Suprapubic skin (tissue), 3 donors: Measurements from ENCODE around the gene KLRG1.

Source experiments
- EP300 ChIP-seq: sonication (generic); formaldehyde crosslinking; IDR thresholded peaks from one replicate; pipeline ENCODE4 v1.6.1; 2017; ENCODE audit warnings: antibody characterized with exemption
- POLR2A ChIP-seq, 2 donors: fragments of 450-650 bp; IDR thresholded peaks; one replicate each; pipeline ENCODE4 v1.6.1; 2017; ENCODE audit warnings: antibody characterized with exemption in 2 of 2, mild to moderate bottlenecking in 2 of 2, moderate library complexity in 2 of 2
- TF ChIP-seq, protein P1 (sequence below), 2 donors: fragments of 200-600 bp in 1 of 2; fragments of 450-650 bp in 1 of 2; sonication (generic) in 1 of 2; IDR thresholded peaks; one replicate each; pipeline ENCODE4 v1.5.1; 2016 to 2019; ENCODE audit warnings: antibody characterized with exemption in 2 of 2, mild to moderate bottlenecking in 1 of 2, moderate library complexity in 1 of 2

DNA sequence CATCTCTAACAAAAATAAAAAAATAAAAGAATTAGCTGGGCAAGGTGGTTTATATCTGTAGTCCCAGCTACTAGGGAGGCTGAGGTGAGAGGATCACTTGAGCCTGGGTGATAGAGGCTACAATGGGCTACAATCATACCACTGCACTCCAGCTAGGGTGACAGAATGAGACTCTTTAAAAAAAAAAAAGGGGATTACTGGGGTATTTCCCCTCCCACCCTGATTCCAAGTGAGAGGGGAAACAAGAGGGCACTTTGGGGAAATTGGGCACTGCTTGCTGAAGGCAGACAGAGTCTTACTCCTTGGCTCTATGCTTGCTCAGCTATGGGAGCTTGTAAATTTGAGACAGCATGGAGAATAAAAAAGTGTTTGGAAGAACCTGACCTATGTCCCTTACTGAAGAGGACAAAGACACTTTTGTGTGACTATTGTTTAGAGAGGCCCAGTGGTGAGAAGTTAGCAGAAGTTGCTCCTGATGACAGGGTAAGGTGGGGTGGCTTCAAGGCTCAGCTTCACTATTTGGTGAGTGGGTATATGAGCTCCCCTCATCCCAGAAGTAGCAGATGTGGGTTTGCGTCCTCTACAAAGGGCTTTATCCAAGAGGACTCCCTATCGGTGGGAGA lies 44.0 kb downstream of the KLRG1 start:
- TF ChIP-seq EP300 (no peak), POLR2A (IDR thresholded peaks at IDR 0.05) (no peak)
- TF ChIP-seq, protein P1, sequence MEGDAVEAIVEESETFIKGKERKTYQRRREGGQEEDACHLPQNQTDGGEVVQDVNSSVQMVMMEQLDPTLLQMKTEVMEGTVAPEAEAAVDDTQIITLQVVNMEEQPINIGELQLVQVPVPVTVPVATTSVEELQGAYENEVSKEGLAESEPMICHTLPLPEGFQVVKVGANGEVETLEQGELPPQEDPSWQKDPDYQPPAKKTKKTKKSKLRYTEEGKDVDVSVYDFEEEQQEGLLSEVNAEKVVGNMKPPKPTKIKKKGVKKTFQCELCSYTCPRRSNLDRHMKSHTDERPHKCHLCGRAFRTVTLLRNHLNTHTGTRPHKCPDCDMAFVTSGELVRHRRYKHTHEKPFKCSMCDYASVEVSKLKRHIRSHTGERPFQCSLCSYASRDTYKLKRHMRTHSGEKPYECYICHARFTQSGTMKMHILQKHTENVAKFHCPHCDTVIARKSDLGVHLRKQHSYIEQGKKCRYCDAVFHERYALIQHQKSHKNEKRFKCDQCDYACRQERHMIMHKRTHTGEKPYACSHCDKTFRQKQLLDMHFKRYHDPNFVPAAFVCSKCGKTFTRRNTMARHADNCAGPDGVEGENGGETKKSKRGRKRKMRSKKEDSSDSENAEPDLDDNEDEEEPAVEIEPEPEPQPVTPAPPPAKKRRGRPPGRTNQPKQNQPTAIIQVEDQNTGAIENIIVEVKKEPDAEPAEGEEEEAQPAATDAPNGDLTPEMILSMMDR (IDR thresholded peaks at IDR 0.05) = no peak
